PFSK-1 (cell line): ENCODE data around the gene SLC36A3.

Experiments
- POLR2AphosphoS5 ChIP-seq: IDR thresholded peaks from 2 replicates; pipeline ENCODE4 v1.6.1; 2012; ENCODE audit warnings: low read depth, mild to moderate bottlenecking, control low read depth, low read length, moderate library complexity
- SIN3A ChIP-seq: IDR thresholded peaks from 2 replicates; pipeline ENCODE4 v1.6.1; 2012; ENCODE audit warnings: mild to moderate bottlenecking, low read length, moderate library complexity, borderline replicate concordance; ENCODE audit not compliant: insufficient read depth
- TAF1 ChIP-seq: IDR thresholded peaks from 2 replicates; pipeline ENCODE4 v1.6.1; 2012; ENCODE audit warnings: low read length, control low read depth, borderline replicate concordance; ENCODE audit not compliant: insufficient read depth
- TF ChIP-seq, protein P1 (sequence below), 2 experiments: IDR thresholded peaks; 2 replicates each; pipeline versions ENCODE4 v1.6.1 to v1.8.0; 2011 to 2012; ENCODE audit warnings: low read depth in 2 of 2, low read length in 2 of 2, control low read depth in 1 of 2, inconsistent platforms in 1 of 2, mild to moderate bottlenecking in 1 of 2, moderate library complexity in 1 of 2; ENCODE audit not compliant: insufficient read depth in 1 of 2

DNA sequence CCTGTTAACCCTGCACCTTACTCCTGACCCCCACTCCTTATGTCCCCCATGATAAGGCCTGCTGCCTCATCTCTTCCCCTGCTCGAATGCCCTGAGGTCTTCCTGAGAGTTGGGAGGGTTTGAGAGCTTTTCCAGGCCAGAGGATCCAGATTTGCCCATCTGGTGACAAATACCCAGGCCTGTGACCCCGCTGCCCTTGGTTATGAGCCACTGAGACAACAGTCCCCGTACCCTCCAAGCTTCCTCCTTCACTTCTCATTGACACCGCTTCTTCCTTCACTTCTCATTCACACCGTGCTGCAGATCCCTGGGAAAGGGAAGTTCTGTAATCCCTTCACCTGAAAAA, 50.0 kb downstream of the SLC36A3 start:
- TF ChIP-seq TAF1 (no peak), SIN3A (no peak), POLR2AphosphoS5 (no peak)
- TF ChIP-seq, protein P1, sequence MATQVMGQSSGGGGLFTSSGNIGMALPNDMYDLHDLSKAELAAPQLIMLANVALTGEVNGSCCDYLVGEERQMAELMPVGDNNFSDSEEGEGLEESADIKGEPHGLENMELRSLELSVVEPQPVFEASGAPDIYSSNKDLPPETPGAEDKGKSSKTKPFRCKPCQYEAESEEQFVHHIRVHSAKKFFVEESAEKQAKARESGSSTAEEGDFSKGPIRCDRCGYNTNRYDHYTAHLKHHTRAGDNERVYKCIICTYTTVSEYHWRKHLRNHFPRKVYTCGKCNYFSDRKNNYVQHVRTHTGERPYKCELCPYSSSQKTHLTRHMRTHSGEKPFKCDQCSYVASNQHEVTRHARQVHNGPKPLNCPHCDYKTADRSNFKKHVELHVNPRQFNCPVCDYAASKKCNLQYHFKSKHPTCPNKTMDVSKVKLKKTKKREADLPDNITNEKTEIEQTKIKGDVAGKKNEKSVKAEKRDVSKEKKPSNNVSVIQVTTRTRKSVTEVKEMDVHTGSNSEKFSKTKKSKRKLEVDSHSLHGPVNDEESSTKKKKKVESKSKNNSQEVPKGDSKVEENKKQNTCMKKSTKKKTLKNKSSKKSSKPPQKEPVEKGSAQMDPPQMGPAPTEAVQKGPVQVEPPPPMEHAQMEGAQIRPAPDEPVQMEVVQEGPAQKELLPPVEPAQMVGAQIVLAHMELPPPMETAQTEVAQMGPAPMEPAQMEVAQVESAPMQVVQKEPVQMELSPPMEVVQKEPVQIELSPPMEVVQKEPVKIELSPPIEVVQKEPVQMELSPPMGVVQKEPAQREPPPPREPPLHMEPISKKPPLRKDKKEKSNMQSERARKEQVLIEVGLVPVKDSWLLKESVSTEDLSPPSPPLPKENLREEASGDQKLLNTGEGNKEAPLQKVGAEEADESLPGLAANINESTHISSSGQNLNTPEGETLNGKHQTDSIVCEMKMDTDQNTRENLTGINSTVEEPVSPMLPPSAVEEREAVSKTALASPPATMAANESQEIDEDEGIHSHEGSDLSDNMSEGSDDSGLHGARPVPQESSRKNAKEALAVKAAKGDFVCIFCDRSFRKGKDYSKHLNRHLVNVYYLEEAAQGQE (IDR thresholded peaks at IDR 0.05; ENCODE audit: insufficient read depth in 1 of 2, low read depth in 2 of 2, low read length in 2 of 2) = no peak
